Erythroblast (primary cell): ENCODE measurements around the gene FAM98B.

Experiments
- GATA1 ChIP-seq: IDR thresholded peaks from 2 replicates; pipeline ENCODE4 v1.6.1; 2011; ENCODE audit warnings: low read depth, mild to moderate bottlenecking, control low read depth, low read length, moderate library complexity
- POLR2A ChIP-seq: IDR thresholded peaks from 2 replicates; pipeline ENCODE4 v1.6.1; 2011; ENCODE audit warnings: mild to moderate bottlenecking, low read length

DNA sequence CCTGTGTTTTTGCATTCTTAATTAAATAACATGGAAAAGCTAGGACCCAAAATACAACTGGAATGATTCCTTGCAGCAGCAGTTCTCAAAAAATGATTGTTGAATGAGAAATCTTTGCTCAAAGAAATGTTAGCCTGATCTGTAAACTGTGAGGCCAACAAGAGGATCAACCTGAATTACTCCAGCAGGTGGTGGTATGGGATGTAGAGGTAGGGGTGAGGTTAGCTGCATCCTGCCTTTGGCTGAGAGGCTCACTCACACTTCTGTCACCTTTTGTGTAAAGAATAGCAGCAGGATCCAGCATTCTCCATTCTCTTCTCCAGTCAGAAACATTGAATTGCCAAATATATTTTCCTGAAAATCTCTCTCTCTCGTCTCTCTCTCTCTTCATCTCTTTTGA is 26.5 kb upstream of the FAM98B start:
- TF ChIP-seq POLR2A (no peak), GATA1 (no peak)
